HG02970 (cell line): ENCODE measurements around the gene CLSTN1.

ENCODE experiments used
- ATAC-seq: cut with Tn5 transposase; IDR thresholded peaks from one replicate; pipeline ENCODE4 v1.9.1; 2021; ENCODE audit warnings: mild to moderate bottlenecking, moderate library complexity, moderate number of reproducible peaks; ENCODE audit not compliant: unreplicated experiment, low FRiP score

Gene CLSTN1

DNA sequence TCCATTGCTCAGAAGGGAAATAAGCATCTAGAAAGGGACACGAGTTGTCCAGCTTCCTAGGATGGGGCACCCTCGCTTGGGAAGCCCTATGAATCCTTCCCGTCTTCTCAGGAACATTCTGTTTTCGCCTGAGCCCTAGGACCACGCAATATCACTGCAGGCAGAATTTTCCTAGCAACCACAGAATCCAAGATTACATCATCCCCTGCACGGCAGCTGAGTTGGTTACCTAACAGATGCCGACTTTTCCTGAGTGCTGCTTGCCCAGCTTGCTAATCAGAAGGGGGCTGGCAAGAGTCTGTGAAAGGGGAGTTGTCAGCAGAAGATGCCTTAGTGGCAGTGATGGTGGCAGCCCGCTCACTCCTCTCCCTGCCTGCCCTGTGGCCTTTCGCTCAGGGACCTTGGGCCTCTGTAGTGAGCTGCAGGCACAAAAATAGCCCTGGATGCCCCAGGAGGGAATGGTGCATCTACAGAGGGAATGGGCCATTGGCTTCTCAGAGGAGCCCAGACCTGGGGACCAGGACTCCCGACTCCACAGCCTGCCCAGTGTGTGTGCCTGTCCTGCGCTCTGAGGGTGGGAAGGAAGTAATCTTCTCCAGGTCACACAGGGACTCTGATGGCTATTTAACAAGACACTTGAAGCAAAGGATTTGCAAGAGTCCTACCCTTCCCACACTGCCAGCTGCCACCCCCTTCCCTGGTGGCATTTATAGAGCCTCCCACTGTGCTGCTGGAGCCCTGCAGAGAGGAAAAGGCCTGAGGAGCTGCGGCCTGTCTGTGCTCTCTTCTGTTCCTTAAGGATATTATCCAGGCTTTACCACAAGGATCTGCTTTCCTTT lies 28.9 kb upstream of the CLSTN1 start:
- ATAC-seq, result no peak

DNA sequence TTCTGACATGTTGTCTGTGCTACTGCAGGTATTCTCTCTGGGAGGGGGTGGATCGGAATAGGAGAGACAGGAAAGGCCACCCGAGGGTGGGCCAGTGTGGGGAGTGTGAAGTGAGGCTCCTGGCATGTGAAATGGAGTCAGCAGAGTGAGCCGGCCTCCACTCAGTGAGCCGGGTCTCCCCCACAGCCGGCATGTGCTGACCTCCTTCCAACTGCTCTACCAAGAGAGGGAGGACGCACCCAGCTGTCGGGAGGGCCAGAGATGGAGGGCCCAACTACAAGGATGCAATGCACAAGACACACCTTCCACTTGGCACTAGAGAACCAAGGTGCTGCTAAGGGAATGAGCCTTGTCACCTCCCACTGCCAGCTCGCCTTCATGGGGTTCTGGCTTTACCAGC lies 28.2 kb upstream of the CLSTN1 start:
- no peak for ATAC-seq

DNA sequence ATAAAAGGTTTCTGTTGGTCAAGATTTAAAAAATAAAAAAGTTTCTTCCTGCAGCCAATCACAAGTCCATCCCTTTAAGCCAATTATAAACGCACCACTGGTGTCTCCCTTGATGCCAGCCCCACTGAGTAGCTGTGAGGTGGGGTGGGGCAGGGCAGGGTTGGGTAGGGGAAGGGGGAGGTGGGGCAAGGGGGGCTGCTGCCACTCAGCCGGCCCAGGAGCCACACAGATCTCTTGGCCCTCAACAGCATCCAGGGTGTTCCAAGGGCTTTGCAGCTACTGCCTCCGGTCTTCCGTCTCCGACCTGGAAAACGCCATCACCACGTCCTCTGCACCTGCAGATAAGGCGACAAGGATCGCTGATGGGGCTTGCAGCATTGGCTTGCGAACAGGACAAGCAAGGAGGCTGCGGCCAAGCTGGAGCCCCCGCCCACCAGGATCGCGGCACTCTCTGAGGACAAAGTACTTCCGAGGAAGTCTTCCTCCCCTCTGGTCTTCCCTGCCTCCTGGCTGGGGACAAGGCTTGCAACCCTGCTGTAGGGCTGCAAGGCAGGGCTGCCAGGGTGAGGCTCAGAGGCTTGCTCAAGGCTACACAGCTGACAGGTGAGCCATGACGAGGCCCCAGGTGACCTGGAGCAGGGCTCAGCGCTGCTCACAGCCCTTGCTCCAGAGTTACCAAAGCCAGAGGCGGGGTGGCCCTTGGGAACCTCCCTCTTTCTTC lies 26.8 kb upstream of the CLSTN1 start:
- no peak for ATAC-seq

DNA sequence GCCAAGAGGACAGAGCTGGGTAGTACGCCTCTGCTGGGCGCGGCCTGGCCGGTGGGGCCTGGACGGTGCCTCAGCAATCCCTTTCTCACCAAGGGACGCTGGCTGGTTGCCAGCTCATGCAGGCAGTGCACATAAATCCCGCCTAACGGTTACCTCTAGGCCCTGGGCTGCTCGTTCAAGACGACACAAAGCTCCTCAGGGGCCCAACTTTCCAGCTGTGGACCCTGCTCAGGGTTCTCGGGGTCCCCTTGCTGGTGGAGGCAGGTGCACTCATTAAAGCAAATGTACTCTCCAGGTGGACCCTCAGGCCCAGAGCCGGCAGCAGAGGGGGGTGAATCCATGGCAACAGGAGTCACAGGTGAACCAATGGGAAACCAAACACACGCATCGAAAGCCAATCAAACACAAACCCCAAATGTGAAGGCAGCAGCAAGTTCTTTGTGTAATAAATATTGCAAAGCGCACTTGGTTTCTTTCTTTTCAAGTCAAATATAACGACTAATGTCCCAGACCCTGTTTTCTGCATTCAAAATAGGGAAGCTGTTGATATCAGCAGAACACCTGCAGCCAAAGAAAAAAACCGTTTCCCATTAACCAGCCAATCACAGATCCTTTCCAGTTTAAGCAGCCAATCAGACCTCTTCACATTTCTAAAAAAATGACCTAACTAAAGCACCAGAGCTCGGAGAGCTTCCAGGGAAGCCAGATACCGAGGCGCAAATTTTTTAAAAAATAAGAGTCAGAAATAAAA lies 26.1 kb upstream of the CLSTN1 start:
- ATAC-seq, result no peak

DNA sequence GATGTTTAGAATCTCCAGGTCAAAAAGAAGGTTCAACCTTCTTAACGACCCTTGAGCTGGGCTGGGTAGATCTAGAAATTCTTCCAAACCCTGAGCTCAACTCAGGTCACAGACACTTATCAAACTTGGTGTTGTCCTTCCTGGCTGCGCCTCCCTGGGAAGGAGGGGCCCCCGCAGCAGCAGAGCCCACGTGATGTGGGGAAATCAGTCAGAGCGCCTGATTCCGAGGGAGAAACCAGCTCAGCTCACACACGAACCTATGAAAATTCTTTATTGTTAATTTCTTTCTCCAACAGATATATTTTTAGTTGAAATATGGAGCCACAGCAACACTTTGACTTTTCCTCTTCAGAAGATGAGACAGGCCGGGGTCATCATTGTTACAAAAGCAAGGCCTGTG lies 24.3 kb upstream of the CLSTN1 start:
- no peak for ATAC-seq

DNA sequence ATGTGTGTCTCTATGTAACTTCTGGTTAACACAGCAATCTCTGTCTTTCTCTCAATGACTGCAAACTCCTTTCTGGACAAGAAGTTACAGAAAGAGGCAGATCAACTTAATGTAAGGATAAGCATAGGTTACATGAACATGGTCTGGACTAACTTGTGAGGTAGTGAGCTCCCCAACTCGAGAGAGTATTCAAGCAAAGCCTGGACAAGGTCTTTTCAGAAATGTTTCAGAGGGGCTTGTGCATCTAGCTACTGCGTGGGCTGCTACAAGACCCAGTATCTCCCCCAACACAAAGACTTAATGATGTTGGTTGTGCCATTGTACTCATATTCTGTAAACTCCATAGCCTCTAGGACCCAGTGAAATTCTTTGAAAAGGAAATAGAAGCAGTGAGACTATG lies 23.5 kb upstream of the CLSTN1 start:
- ATAC-seq, result no peak

DNA sequence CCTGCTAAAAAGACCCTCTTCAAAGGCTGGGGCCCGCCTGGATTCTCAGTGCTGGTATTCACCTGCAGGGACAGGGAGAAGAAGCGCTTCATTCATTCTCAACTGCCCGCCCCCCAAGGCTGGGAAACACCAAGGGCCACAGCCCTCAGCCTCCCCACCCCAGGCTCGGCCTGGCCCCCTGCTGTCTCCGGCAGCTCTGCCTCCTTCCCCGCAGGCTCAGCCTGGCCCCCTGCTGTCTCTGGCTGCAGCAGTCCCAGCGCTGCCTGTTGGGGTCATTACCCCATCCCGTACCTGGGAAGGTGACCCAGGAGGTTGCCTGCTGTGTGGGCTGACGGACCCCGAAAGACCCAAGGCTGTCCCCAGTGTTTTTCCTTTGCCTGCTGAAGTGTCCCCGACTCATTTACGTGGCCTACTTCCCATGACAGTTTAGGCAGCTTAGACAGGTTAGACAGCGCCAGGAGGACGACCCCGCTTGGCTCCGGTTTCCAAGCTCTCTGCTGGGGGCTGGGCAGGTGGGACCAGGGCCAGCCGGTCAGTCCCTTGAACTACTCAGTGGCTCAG lies 22.9 kb upstream of the CLSTN1 start:
- no peak for ATAC-seq

DNA sequence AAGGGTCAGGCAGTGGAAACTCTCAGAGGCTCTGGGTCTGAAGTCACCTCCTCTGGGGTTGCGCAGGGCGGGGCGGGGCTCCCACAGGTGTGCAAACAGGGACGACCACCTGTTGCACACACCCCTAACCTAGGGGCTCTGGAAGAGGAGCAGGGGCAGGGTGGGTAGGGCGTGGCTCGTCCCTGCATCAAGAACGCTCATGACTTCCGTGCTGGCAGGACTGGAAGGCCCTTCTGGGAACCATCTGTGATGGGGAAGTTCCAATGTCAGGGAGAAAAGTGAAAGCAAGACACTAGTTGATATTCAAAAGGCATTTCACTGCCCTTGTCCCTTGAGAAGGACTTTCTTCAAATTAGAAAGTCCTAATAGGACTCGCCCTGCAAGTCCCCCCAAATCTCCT lies 22.1 kb upstream of the CLSTN1 start:
- ATAC-seq, result no peak

DNA sequence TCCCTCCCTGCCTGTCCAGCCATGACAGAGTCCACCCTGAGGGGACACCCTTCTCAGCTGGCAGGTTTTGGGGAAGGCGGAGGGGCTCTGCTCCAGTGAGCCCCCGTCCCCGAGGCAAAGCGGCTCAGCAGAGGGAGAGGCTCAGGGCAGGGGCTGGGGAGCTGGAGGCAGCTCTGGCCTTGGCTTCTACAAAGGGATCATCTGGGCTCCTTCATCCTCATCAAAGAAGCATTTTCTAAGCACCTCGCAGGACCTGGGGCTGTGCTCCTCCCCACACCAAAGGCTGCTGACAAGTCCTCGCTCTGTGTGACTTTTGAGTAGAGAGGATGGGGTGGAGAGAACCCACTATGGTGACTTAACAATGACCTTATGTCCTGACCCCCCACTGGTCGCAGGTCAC lies 21.0 kb upstream of the CLSTN1 start:
- no peak for ATAC-seq

DNA sequence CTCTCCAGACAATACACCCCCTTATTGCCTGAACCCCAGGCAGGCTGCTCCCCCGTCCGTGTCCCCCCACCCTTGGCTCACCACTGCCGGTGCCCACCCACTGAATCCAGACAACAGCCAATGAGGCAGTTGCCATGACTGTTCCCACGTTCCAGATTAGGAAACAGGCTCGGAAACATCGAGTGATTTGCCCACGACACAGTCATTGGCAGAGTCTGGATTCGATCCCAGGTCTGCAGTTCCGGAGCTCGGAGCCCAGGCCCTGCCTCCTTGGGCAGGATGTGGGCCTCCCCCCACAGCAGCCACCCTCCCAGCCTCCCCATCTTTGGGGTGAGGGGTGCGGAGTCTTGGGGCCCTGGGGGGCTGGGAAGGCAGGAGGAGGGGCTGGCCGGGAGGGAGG lies 20.3 kb upstream of the CLSTN1 start:
- no peak for ATAC-seq

DNA sequence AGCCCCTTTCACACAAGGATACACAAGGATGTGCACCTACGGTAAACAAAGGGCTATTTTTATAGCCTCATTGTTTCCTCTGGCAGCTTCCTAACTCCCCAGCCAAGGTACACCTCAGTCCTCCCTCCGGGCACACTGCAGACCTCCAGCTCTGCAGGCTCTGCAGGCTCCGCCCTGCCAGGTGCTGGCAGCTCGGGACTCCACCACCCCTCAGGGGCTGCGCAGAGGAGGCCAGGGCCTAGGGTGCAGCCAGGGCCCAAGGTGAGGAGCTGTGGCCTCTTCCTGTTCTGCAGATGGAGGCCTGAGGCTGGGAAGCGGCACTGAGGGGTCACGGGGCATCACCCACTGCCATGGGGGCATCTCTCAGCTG lies 19.8 kb upstream of the CLSTN1 start:
- ATAC-seq, result no peak

DNA sequence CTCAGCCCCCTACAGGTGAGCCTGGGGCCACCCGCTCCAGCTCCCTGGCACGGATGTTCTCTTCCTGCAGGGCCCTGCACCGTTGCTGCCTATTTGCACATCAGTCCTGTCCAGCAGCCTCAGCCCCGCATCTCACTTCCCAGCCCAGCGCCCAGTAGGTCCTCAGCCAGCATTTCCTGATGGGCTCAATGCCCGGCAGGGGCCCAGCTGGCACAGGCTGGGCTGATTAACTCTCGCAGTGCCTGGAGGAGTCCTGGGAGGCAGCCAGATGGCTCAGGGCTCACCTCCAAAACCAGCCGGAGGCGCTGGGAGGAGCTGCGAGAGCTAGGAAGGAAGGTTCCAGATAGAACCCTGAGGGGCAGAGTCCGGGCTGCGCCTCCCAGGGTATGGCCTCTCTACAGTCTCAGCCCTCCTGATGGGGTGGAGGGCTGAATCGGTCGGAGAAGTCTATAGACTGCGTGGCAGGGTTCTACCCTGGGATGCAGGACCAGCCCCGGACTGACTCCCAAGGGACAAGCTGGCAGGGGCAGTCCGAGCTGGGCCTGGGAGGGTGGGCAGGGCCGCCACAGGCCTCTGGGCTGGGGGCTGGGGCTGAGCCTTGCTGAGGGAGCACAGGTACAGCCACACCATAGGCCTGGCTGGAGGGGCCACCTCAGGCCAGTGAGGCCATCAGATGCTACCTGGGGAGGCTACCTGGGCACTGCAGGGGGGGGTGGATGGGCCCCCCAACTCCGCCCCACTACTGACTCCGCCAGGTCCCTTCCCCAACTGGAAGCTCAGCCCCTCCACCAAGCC lies 19.2 kb upstream of the CLSTN1 start:
- ATAC-seq, result no peak

DNA sequence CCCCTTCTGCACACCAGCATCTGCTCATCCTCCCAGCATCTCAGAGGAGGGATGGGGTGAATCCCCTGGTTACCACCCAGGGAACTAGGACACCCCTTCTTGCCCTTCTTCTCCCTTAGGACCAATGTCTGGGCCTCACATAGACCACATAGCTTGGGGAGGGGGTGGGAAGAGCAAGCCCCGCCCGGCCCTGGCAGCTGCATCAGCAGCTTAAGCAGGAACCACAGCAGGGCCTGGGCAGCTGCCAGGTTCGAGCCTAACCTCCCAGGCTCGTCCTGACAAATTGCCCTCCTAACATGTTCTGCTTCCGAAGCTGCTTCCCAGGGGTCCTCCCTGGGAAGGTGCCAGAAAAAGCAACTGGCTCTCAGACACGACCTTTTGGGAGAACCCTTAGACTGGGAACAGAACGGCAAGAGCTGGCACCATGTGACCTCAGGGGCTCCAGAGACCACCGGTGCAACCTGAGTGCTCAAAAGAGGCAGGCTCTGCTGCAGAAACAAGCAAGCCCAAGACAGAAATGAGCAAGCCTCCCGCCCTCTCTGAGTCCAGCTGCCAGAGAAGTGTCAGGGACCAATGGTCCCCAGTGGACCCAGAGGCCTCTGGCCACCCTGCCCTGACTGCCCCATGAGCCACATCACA lies 18.4 kb upstream of the CLSTN1 start:
- no peak for ATAC-seq

DNA sequence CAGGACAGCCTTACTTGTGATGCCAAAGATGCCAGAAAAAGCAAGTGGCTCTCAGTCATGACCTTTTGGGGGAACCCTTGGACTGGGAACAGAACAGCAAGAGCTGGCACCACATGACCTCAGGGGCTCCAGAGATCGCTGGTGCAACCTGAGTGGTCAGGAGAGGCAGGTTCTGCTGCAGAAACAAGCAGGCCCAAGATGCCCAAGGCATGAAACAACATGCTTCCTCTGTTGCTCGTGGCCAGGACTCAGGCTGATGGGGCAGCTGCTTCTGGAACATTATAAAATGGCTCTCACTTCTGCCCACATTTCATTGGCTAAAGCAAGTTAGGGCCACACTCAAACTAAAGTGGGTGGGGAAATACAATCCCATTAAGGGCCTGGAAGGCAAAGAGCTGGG lies 17.7 kb upstream of the CLSTN1 start:
- ATAC-seq, result no peak

DNA sequence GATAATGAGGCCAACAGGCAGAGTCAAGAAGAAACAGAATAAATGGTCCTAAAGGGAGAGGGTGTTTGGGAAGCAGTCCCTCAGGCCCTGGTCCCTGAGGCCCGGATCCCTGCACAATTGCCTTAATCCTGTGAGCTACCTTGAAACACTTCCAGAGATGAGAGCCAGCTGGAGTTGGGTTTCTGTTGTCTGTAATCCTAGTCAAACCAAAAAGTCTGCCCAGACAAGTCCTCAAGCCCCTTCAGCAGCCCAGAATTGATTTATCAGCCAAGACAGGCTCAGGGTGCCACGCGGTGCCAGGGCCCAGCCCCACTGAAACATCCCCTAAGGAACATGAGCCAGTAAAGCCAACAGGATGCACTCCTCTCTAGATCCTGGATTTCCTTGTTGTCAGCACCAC lies 16.4 kb upstream of the CLSTN1 start:
- no peak for ATAC-seq

DNA sequence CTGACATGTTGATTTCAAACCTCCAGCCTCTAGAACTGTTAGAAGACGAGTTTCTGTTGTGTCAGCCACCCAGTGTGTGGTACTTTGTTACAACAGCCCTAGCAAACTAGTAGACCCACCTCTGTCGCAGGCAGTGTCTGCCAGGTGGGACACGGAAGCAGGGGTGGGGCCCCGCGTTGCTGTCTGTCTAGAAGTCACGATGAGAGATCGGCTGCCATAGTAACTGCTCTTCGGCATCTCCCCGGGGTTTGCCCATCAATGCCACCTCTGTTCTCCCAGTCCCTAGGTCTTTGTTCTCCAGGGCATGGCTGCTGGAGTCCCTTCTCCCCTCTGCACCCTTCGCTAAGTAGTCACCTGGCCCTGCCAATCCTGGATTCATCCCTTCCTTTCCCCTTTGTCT lies 15.2 kb upstream of the CLSTN1 start:
- ATAC-seq, result no peak

DNA sequence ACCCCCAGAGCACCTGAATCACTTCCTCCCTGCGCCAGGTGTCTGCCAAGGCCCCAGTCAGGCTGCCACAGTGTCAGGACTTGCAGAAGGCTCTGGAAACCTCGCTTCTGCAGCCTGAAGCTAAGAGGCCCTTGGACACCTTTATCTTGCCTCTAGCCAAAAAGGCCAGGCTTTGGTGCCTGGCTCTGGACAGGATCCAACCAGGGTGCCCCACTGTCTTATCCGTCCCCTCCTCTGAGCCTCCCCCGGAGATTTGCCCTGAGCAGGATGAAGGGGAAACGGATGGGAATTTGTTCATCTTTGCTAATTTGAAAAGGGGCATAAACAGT lies 12.8 kb upstream of the CLSTN1 start:
- no peak for ATAC-seq

DNA sequence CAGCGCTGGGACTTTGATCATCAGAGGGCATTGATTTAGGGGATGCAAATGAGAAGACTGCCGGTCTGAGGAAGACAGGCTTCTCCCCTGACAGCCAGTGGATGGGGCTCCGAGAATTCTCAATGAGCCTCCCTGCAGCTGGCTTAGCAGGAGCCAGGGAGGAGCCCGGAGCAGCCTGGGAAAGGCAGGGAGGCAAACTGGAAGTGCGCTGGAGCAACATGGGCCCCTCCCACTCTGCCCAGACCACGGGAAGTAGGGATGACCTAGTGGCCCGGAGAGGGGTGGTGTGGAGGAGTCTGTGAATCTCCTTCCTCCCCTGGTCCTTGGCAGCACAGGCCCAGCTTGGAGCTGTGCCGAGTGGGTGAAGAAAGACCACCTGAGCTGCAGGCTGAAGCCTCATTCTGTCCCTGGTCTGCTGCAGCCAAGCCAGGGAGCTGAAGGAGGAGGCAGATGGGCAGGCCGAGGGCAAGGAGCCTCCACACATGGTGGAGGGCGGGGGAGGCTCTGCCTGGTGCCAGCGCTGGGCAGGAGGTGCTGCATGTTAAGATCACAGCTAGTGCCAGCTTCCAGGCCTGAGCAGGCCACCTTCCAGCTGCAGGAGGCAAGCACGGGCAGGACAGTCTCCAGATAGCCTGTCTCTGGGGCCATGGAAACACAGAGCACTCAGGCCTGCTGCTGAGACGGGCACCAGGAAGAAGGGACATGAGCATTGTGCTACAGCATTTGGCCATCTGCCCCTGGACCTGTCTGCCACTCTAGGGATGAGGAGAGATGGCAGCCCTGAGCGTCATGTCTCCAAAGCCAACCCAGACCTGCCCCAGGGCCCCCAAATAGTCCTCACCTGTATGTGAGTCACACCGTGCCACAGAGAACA lies 12.2 kb upstream of the CLSTN1 start:
- ATAC-seq, result no peak

DNA sequence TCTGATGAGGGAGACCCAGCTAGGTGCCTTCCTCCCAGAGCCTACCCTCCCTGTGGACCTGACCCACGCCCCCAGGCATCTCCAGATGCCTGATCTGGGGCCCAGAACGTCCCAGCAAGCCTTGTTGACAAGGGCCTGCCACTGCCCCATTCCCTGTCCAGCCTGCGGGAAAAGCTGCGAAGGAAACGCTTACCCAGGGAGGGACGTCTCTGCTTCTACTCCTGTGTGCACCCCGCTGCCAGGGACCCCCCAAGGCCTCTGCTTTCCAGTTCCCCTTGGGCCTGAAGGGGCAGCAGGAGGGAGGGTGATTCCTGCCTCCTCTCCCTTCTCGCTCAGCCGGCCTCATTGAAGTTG lies 11.6 kb upstream of the CLSTN1 start:
- ATAC-seq, result no peak
